22Rv1 (cell line): ENCODE data around the gene FKBP14.

Experiments used
- CTCF ChIP-seq: fragments of 450-650 bp; IDR thresholded peaks from 2 replicates; pipeline ENCODE4 v1.5.1; 2017; ENCODE audit warnings: mild to moderate bottlenecking
- ZFX ChIP-seq: fragments of 450-650 bp; IDR thresholded peaks from 2 replicates; pipeline ENCODE4 v1.6.1; 2017; ENCODE audit warnings: antibody characterized with exemption, borderline replicate concordance

- TF ChIP-seq CTCF (no peak), ZFX (no peak)
Measured at GRCh38 chr7:30065746-30066145, 39.2 kb upstream of the FKBP14 start.
